Measurements from ENCODE around the gene SPPL2C. TPM values are rescaled to one million over a fixed set of nuclear protein-coding genes. Genes with fewer than 3 reads are reported as not detected.

The SPPL2C gene
- total and polyA plus RNA-seq, 2 of the 13 experiments (the other 11 are each of a cell fraction or from before 2014, with no cell fraction given) = not detected

DNA sequence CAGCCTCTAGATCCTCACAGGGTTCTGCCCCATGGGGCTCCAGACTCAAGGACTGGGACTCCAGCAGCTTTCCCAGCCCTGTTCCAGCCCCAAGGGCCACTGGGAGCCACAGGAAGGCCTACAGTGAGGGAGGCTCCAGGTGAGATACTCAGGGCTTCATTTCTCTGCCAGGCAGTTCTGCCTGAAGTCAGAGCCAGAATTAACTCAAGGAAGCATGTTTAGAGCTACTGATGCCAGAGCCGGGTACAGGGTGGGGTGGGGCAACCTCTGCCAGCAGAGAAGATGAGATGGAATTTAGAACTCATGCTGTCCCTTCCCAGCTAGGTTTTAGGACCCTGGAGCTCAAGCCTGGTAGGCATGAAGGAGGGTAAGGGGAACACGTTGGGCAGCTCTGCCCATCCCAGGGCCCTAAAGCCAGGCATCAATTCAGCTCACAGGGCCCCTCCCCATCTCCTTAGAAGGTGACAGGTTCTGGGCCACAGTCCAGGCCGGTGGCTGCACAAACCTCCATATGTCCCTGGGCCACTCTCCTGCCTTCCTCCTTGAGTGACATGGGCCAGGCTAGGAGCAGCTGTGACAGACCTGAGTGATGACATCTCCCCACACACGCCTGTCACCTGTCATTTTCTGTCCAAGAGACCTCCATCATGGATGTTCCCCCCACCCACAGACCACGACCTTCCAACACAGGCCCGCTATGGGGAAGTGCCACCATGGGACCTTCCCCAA is 24.5 kb upstream of the SPPL2C start (continued):
- TF ChIP-seq, protein P1, sequence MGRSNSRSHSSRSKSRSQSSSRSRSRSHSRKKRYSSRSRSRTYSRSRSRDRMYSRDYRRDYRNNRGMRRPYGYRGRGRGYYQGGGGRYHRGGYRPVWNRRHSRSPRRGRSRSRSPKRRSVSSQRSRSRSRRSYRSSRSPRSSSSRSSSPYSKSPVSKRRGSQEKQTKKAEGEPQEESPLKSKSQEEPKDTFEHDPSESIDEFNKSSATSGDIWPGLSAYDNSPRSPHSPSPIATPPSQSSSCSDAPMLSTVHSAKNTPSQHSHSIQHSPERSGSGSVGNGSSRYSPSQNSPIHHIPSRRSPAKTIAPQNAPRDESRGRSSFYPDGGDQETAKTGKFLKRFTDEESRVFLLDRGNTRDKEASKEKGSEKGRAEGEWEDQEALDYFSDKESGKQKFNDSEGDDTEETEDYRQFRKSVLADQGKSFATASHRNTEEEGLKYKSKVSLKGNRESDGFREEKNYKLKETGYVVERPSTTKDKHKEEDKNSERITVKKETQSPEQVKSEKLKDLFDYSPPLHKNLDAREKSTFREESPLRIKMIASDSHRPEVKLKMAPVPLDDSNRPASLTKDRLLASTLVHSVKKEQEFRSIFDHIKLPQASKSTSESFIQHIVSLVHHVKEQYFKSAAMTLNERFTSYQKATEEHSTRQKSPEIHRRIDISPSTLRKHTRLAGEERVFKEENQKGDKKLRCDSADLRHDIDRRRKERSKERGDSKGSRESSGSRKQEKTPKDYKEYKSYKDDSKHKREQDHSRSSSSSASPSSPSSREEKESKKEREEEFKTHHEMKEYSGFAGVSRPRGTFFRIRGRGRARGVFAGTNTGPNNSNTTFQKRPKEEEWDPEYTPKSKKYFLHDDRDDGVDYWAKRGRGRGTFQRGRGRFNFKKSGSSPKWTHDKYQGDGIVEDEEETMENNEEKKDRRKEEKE (IDR thresholded peaks at IDR 0.05) = no peak
- no peak for TF ChIP-seq ZNF496 (CRISPR knock-in tag; IDR thresholded peaks at IDR 0.05; ENCODE audit: insufficient replicate concordance)

DNA sequence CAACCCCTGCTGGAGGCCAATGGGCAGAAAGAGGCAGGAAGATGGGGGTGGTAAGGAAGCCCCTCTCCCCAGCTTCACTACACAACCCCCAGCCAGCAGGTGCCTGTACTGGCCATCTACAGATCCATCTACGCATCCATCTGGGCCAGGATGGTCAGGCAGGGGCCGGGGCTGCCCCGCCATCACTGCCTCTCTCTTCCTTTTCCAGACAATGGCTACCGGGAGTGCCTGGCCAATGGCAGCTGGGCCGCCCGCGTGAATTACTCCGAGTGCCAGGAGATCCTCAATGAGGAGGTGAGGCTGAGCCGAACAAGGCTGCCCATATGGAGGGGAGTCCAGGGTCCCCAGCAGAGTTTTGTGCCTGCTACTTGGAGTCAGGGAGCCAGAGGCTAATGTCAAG is 23.5 kb upstream of the SPPL2C start:
- BruUV-seq (replicated peaks) = no TSS peak
- in situ Hi-C loops (cut with HindIII; ENCODE audit: extremely low pct_ligation_motif_present, low pct_unique_long_range_greater_than_20kb) = no loop called here
- H3K9me3 ChIP-seq (ENCODE audit: low read length) = no peaks in the 10 kb centered on the region
- 5% methylated on average over 4 of the region's 9 CpGs for WGBS (ENCODE audit: low lambda C conversion rate)
- H3K36me3 ChIP-seq (replicated peaks in 1 of 2; ENCODE audit: control insufficient read depth in 1 of 2, insufficient read depth in 2 of 2, low read length in 2 of 2) = no peaks in the 10 kb centered on the region
- peaks cover 8% of the 10 kb centered on the region for H3K4me1 ChIP-seq (ENCODE audit: insufficient read depth, low read length)
- H3K79me2 ChIP-seq (ENCODE audit: insufficient read depth, low read length) = no peaks in the 10 kb centered on the region
- ChIA-PET CTCF (ENCODE audit: low intra/inter-chr PET ratio, low total read pairs) (no interaction called here), POLR2A (no interaction called here)
- DNase-seq (ENCODE audit: low spot score) (no peak), FAIRE-seq (no peak), ATAC-seq (no peak)
- no peaks in the 10 kb centered on the region for H4K20me1 ChIP-seq (ENCODE audit: insufficient read depth, low read length)
- no peak overlapping the region for H3K27ac ChIP-seq (ENCODE audit: extremely low read length, insufficient read depth, low read length)
- H2AFZ ChIP-seq (ENCODE audit: low read length) = no peak overlapping the region
- H3K27me3 ChIP-seq (ENCODE audit: control insufficient read depth in 1 of 2, insufficient read depth in 2 of 2, low read length in 2 of 2) = peaks cover 18 to 83% of the 10 kb centered on the region in 2 experiments
- H3K9ac ChIP-seq (ENCODE audit: insufficient read depth, low read depth, low read length) = no peak overlapping the region
- H3K4me2 ChIP-seq (ENCODE audit: low read depth, low read length) = no peak overlapping the region
- no peak overlapping the region for H3K4me3 ChIP-seq (replicated peaks in 1 of 3; ENCODE audit: insufficient read depth in 1 of 3, low read depth in 2 of 3, low read length in 3 of 3)
- intact Hi-C loops (cut with micrococcal nuclease; ENCODE audit: unreplicated experiment) = no loop called here
- no peak for TF ChIP-seq MAFF (IDR thresholded peaks at IDR 0.05; ENCODE audit: low read depth, low read length)
- TF ChIP-seq, protein P2, sequence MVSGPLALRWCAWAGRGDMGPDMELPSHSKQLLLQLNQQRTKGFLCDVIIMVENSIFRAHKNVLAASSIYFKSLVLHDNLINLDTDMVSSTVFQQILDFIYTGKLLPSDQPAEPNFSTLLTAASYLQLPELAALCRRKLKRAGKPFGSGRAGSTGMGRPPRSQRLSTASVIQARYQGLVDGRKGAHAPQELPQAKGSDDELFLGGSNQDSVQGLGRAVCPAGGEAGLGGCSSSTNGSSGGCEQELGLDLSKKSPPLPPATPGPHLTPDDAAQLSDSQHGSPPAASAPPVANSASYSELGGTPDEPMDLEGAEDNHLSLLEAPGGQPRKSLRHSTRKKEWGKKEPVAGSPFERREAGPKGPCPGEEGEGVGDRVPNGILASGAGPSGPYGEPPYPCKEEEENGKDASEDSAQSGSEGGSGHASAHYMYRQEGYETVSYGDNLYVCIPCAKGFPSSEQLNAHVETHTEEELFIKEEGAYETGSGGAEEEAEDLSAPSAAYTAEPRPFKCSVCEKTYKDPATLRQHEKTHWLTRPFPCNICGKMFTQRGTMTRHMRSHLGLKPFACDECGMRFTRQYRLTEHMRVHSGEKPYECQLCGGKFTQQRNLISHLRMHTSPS (CRISPR knock-in tag; IDR thresholded peaks at IDR 0.05; ENCODE audit: low read depth) = no peak
- TF ChIP-seq U2AF1 (optimal IDR thresholded peaks at IDR 0.05; ENCODE audit: low read depth, low read length) = no peak
- TF ChIP-seq, protein P3, sequence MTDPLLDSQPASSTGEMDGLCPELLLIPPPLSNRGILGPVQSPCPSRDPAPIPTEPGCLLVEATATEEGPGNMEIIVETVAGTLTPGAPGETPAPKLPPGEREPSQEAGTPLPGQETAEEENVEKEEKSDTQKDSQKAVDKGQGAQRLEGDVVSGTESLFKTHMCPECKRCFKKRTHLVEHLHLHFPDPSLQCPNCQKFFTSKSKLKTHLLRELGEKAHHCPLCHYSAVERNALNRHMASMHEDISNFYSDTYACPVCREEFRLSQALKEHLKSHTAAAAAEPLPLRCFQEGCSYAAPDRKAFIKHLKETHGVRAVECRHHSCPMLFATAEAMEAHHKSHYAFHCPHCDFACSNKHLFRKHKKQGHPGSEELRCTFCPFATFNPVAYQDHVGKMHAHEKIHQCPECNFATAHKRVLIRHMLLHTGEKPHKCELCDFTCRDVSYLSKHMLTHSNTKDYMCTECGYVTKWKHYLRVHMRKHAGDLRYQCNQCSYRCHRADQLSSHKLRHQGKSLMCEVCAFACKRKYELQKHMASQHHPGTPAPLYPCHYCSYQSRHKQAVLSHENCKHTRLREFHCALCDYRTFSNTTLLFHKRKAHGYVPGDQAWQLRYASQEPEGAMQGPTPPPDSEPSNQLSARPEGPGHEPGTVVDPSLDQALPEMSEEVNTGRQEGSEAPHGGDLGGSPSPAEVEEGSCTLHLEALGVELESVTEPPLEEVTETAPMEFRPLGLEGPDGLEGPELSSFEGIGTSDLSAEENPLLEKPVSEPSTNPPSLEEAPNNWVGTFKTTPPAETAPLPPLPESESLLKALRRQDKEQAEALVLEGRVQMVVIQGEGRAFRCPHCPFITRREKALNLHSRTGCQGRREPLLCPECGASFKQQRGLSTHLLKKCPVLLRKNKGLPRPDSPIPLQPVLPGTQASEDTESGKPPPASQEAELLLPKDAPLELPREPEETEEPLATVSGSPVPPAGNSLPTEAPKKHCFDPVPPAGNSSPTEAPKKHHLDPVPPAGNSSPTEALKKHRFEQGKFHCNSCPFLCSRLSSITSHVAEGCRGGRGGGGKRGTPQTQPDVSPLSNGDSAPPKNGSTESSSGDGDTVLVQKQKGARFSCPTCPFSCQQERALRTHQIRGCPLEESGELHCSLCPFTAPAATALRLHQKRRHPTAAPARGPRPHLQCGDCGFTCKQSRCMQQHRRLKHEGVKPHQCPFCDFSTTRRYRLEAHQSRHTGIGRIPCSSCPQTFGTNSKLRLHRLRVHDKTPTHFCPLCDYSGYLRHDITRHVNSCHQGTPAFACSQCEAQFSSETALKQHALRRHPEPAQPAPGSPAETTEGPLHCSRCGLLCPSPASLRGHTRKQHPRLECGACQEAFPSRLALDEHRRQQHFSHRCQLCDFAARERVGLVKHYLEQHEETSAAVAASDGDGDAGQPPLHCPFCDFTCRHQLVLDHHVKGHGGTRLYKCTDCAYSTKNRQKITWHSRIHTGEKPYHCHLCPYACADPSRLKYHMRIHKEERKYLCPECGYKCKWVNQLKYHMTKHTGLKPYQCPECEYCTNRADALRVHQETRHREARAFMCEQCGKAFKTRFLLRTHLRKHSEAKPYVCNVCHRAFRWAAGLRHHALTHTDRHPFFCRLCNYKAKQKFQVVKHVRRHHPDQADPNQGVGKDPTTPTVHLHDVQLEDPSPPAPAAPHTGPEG (CRISPR knock-in tag; IDR thresholded peaks at IDR 0.05) = no peak
- TF ChIP-seq, protein P4, sequence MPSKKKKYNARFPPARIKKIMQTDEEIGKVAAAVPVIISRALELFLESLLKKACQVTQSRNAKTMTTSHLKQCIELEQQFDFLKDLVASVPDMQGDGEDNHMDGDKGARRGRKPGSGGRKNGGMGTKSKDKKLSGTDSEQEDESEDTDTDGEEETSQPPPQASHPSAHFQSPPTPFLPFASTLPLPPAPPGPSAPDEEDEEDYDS (CRISPR knock-in tag; IDR thresholded peaks at IDR 0.05) = no peak
- TF ChIP-seq RFXAP (CRISPR knock-in tag; IDR thresholded peaks at IDR 0.05; ENCODE audit: borderline replicate concordance) = no peak

All from HepG2 (cell line).